GM04503 (cell line): ENCODE results near the gene CLEC2A.
"Not testable (repeated sequence)": the region's sequence is repeated elsewhere in the genome, so short reads cannot be mapped to it uniquely, and the experiment has no call there.

ENCODE experiments used
- DNase-seq: peaks from one replicate; pipeline ENCODE4 v3.0.0-alpha.2; 2012; ENCODE audit warnings: low read depth

The CLEC2A gene, protein sequence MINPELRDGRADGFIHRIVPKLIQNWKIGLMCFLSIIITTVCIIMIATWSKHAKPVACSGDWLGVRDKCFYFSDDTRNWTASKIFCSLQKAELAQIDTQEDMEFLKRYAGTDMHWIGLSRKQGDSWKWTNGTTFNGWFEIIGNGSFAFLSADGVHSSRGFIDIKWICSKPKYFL

DNA sequence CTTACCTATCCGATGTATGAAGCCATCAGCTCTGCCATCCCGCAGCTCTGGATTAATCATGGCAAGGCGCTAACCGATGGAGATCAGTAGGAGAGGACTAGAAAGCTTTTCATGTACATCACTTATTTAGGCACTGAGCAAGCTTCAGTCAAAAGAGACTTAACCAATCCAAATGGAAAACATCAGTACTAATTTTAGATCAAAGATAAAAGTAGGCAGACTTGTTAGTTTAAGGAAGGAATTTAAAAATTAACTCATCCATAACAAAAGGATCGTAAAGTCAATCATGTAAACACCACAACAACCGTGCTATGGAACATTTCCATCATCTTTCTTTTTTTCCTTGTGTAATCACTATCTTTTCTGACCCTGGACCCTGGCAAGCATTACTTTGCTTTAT lies at the start of gene CLEC2A:
CLEC2A (minus strand) TSS at position 101 of the 400 bp plus-strand sequence; CDS start at position 60, 41 bp downstream.
- no peak for DNase-seq

DNA sequence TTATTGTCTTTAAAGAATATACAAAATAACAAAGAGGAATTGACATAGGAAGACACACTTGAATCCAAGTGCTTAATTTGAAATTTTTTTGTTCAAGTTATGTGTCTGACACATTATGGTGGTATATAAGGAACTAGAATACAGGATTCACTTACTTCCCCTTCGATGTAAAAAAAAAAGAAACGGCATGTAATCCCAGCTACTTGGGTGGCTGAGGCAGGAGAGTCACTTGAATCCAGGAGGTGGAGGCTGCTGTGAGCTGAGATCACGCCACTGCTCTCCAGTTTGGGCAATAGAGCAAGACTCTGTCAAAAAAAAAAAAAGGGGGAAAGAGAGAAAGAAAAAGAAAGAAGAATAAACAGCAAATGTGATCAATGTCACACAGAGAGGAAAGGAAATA lies 48.0 kb upstream of the CLEC2A start:
- no peak for DNase-seq

DNA sequence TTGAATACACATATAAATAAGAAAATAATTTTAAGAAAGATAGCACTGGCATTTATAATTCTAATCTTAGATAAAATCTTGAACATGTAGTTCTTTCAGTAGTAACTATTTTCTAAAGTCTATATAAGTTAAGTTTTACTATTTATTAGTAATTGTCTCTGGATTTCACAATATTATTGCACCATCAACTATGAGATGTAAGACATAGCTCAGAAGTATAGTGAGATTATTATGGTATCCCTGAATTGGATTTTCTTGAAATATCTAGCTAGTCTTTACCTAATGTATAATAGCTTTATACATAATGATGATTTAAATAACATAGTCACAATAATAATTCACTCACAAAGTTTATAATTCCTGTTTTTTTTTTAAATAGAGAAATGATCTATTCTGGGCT lies 45.7 kb upstream of the CLEC2A start:
- DNase-seq: no peak

DNA sequence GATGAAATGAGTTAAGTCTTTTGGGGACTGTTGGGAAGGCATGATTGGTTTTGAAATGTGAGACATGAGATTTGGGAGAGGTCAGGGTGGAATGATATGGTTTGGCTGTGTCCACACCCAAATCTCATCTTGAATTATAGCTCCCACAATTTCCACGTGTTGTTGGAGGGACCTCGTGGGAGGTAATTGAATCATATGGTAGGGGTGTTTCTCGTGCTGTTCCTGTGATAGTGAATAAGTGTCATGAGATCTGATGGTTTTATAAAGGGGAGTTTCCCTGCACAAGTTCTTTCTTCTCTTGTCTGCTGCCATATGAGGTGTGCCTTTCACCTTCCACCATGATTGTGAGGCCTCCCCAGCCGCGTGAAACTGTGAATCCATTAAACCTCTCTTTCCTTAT lies 44.5 kb upstream of the CLEC2A start:
- not testable (repeated sequence) for DNase-seq

DNA sequence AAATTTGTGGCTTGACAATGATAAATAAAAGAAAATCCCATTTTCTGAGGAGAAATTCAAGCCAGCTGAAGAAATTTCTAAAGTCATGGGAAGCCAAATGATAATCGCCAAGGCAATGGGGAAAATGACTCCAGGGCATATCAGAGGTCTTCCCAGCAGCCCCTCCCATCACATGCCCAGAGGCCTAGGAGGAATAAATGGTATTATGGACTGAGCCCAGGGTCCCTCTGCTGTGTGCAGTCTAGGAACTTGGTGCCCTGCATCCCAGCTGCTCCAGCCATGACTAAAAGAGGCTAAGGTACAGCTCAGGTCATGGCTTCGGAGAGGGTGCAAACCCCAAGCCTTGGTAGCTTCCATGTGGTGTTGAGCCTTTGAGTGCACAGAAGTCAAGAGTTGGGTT lies 43.4 kb upstream of the CLEC2A start:
- DNase-seq: no peak

DNA sequence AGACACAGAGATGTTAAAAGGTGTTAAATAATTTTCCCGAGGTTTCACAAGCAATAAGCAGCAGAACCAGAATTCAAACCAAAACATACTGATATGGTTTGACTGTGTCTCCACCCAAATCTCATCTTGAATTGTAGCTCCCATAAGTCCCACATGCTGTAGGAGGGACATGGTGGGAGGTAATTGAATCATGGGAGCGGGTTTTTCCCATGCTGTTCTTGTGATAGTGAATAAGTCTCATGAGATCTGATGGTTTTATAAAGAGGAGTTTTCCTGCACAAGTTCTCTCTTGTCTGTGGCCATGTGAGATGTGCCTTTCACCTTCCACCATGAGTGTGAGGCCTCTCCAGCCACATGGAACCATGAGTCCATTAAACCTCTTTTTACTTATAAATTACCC lies 42.6 kb upstream of the CLEC2A start:
- DNase-seq: not testable (repeated sequence)

DNA sequence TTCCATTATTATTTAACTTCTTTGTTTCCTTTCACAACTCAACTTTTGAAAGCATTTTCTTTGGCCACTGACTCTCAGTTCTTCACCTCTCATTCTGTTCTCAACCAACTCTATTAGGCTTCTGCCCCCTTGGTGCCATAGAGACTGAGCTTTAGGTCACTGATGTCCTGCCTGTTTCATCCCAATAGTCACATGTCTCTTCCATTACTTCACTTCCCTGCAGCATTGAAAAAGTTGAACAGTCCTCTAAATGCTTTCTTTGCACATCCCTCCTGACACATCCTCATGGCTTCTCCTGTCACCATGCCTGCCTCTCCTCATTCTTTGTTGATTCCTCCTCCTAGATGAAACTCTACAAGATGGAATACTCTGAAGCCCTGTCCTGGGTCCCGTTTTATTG lies 41.8 kb upstream of the CLEC2A start:
- no peak for DNase-seq

DNA sequence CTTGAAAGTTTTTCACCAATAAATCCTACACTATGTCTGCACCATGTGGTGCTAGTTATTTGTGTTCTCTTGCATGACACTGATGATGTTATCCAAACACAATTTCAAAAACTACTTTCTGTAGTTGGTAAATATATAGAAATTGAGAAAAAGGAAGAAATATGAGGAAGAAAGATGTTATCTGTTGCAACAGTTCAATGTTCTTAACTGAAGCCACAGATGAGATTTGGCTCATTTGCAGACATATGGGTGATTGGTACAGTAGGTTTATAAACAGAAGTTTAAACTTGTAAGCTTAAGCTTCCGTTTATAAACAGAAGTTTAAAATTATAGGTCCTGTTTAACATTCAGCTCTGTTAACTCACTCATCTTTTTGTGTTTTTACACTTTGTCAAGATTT lies 39.0 kb upstream of the CLEC2A start, which contains the start of gene CLEC12A:
CLEC12A (plus strand) TSS at position 229 of the 400 bp plus-strand sequence. CDS start 188 bp downstream, outside the sequence.
- no peak for DNase-seq

DNA sequence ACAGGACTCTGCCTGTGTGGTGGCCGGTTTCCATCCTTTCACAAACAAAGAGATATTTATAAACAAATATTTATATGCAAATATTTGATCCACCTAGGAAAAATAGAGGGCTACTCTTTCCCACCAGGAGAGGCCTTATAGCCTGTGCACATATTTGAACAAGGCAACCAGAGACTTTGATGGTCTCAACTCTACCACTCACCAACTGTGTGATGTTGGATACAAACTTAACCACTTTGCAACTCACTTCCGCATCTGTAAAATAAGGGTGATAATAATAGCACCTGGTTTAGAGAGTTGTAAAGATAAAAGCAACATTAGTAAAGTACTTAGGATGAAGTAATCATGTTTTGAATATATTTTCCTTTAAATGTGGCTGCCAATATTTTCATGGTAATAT lies 37.5 kb upstream of the CLEC2A start:
- no peak for DNase-seq

DNA sequence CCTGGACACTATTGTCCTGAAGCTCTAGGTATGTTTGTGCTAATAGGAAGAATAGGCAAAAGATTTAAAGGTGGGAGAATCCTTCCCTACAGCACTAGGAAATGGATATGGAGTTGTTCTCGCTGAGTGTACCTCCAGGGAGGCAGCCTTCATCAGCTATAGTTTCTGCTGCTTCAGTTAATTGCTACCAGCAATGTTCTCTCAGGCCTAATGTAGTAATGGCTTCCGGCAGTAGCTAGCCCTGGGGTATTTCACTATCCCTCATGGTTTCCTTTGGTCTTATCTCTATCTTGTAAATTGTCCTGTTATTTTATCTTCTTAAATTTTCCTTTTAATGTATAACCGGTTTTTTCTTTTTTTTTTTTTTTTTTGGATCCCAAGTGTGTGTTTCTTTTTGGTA lies 29.7 kb upstream of the CLEC2A start:
- DNase-seq: no peak

DNA sequence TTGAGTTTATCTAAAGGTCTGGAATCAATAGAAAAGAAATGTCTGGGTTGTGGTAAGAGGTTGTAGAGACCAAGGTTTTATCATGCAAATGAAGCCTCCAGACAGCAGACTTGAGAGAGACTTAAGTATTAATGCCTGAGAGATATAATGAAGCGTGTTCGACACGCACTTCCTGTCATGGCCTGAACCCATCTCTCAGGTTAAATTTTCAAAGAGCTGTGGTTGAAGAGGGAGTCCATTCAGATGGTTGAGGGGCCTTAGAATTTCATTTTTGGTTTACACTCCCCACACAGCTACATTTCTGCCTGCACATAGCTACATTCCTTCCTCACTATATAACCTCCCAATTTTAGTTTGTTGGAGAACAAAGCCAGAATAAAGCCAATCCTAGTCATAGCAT lies 28.9 kb upstream of the CLEC2A start:
- DNase-seq: no peak

DNA sequence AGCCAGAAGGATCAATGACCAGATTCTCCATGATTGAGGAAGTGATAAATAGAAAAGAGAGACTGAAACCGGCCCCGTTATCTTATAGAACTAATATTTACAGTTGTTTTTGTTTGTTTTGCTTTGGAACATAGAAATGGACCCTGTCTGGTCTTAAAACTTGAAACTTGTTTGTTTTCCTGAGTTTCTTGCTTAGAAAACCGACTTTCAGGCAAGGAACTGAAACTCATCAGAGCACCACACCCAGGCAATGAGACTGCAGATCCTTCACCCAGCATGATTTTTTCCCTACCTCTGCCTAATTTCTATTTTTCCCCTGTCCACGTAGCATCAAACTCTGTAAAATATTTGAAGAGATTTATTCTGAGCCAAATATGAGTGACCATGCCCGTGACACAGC lies 28.4 kb upstream of the CLEC2A start:
- DNase-seq: no peak

DNA sequence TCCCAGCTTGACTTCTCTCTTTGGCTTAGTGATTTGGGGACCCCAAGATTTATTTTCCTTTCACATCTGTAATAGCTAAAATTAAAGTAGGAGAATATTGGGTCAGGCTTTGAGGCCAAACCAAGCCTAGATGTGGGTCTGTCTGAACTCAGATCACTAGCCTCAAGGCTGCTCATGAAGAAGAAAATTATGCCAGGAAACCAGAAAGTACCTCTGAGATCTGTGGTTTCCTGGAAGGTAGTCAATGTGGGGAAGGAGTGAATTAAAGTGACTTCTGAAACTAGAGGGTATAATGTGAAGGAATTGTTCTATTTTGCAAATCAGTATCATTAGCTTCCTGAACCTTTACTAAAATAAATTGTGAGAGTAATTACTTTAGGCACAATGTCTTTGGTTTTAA lies 25.7 kb upstream of the CLEC2A start:
- no peak for DNase-seq

DNA sequence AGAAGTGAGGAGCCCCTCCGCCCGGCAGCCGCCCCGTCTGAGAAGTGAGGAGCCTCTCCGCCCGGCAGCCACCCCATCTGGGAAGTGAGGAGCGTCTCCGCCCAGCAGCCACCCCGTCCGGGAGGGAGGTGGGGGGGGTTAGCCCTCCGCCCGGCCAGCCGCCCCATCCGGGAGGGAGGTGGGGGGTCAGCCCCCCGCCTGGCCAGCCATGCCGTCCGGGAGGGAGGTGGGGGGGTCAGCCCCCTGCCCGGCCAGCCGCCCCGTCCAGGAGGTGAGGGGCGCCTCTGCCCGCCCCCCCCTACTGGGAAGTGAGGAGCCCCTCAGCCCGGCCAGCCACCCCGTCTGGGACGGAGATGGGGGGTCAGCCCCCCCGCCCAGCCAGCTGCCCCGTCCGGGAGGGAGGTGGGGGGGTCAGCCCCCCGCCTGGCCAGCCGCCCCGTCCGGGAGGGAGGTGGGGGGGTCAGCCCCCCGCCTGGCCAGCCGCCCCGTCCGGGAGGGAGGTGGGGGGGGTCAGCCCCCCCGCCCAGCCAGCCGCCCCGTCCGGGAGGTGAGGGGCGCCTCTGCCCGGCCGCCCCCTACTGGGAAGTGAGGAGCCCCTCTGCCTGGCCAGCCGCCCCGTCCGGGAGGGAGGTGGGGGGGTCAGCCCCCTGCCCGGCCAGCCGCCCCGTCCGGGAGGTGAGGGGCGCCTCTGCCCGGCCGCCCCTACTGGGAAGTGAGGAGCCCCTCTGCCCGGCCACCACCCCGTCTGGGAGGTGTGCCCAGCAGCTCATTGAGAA lies 21.0 kb upstream of the CLEC2A start:
- not testable (repeated sequence) for DNase-seq

DNA sequence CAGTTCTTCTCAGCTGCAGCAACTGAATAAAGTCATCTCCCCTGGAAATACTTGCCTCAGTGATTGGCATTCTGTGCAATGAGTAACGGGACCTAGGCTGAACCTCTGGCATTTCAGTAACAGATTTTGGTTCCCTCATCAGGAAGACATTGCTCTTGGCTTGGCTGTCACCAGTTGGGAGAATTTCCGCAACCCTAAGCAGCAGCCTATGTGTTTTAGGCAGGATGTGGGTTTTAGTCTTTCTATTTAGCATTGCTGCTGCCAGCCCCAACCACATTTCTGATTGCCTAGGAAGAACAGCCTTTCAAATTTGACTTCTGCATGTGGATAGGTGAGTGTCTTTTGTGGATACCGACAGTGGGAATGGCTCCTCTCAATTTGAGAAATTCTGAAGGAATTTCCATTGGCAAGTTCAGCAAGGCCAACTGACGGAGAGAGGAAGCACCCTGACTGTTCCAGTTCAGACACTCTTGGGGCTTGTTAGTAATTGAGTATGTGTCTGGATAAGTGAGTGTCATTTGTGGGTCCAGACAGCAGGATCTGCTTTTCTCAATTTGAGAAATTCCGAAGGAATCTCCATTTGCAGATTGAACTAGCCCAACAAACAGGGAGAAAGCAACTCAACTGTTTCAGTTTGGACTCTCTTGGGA lies 19.0 kb upstream of the CLEC2A start:
- no peak for DNase-seq

DNA sequence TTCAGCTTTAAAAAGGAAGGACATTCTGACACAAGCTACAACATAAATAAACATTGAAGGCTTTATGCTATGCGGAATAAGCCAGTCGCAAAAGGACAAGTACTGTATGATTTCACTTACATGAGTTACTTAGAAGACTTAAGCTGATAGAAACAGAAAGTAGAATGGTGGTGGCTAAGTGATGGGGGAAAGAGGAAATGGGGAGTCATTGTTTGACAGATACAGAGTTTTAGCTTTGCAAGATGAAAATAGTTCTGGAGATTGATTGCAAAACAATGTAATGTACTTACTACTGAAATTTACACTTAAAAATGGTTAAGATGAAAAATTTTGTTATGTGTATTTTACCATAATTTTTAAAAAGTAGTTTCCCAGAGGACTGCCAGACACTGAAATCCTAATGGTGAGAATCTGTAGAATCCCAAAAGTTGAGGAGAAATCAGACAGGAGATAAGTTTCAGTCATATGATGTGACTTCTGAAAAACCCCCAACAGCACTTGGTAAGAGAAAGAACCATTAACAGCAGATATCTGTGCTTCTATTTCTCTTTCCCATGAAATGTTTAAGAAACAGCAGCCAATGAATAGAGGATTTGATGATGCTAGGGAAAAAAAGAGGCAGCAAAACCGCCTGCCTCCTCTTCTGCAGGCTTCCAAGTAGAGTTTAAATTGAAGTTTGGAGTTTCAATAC lies 16.6 kb upstream of the CLEC2A start:
- no peak for DNase-seq

DNA sequence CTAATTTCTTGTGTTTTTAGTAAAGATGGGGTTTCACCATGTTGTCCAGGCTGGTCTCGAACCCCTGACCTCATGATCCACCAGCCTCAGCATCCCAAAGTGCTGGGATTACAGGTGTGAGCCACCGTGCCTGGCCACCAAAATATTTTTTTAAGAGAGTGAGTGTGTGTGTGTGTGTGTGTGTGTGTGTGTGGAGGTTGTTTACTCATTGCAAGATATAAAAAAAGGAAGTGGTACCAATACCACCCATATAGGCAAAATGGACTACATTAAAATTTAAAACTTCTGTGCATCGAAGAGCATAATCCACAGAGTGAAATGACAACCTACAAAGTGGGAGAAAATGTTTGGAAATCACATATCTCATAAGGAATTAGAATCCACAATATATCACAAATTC lies 15.5 kb upstream of the CLEC2A start:
- DNase-seq: no peak

DNA sequence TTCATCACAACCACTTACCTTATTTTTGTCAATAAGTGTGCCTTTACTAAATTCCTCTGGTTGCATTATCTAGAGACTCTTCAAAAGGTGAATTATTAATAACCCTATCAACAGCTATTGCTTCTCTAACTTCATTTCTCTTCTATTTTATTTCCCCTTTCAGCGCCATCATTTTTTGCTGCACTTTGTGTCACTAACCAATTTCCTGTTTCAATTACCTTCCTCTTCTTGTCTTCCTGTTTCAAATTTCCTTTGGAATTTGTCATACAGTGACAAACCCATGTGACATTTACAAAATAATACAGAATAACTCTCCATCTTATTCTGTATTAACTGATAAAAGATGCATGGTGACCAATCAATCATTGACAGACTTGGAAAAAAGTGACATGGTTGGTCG lies 12.2 kb upstream of the CLEC2A start:
- no peak for DNase-seq

DNA sequence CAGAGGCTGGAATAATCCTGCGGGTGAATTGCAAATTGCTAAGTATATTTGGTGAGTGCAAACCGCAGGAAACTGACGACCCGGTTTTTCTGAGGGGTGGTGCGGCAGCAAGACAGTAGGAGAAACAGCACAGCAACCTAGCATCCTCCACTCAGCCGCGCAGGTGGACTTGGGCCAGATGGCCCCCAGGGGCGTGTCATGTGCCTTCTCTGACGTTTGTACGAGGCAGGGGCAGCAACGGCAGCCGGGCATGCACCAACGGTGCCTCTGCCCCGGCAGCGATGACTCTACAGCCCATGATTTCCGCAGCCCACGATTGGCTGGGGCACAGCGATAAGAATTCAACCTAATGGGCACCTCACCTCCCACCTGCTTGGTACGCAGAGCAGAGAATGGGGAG lies 11.1 kb upstream of the CLEC2A start:
- no peak for DNase-seq

DNA sequence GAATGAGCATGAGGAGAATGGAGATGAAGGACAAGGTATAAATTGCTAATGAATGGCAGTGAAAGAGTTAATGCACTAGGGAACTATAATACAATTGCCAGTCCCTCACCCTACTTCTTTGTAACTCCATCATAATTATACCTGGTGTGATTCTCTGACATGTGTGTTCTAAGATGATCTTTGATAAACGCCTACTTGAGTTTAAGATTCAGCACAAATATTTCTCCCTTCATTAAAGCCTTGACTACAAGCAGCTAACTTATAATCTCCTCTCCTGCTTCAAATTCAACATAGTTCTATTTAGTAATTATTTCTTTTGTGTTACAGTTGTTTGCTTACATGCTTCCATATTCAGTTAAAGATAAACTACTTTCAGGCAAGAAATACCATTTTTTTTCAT lies 9.7 kb upstream of the CLEC2A start:
- no peak for DNase-seq

DNA sequence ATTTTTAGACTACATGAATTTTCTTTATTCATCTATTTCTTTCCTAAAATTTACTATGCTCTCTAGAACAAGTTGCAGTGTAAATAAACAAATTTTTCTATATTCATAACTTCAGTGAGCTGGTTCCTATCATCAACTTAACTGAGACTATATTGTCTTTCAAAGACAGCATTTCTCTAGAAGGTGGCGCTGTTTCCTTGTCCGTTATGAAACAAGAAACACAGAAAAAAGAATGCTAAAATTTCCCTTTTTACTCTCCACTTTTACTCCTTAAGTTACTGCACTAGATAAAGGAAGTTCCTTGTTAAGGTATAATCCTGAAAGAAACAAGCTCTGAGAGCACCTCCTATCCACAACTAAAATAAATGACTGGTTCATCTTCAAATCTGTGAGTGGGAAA lies 8.2 kb upstream of the CLEC2A start:
- DNase-seq: no peak

DNA sequence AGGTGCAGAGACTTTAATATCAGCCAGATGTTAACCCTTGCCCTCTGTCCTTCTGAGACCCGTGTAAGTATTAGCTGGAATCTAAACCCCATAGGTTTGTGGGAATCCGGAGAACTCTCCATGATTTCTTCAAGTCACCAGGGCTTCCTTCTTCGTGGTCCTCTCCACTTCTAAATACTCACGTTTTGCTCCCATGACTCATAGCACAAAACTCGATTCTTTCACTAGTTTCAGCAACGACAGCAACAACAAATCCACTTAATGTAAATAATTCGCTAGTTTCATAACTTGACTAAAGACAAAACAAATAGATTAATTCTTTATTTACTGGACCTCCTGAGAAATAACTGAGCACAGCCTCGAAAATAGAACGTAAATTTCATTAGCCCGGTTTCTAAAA lies 4.4 kb upstream of the CLEC2A start:
- DNase-seq: no peak

DNA sequence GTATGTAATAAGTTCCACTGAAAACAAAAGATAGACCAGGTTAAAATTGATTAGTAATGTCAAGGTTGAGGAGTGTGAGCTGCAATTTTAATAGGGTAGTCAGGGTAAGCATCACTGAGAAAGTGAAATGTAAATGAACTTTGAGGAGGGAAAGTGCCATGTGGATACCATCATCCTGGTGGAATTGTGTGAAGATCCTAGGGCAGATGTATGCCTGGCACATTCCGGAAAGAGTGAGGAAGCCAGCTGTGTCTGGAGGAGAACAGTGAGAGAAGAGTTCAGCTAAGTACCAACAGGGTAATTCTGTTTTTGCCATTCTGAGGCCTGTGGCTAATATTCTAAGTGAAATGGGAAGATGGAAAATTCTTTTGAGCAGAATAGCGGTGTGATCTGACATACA lies 2.9 kb upstream of the CLEC2A start:
- no peak for DNase-seq
